ENCODE measurements around the gene ARG2. TPM values are rescaled to one million over a fixed set of nuclear protein-coding genes. Genes with fewer than 3 reads are reported as not detected.

The ARG2 gene
- total and polyA plus RNA-seq, 2 donors (not counting 1 experiment from before 2014, with no cell fraction given) = 1.9 to 8.4 TPM

- H3K4me1 ChIP-seq (ENCODE audit: control insufficient read depth, extremely low read depth, insufficient read depth, low read length) = no peaks in the 10 kb centered on the region
- no peaks in the 10 kb centered on the region for H3K9me3 ChIP-seq (ENCODE audit: control insufficient read depth, insufficient read depth, low read depth, low read length)
- H3K4me3 ChIP-seq (replicated peaks in 1 of 4; ENCODE audit: control extremely low read depth in 1 of 4, insufficient read depth in 1 of 4, low read depth in 3 of 4, low read length in 4 of 4) = no peak overlapping the region
- no peak for TF ChIP-seq EZH2 (IDR thresholded peaks at IDR 0.05; ENCODE audit: low read length, missing control alignments)
- TF ChIP-seq CTCF (conservative IDR thresholded peaks at IDR 0.05 in 1 of 2, IDR thresholded peaks at IDR 0.05 in 1 of 2; ENCODE audit: low read depth in 1 of 2, low read length in 2 of 2) = no peak
- H3K4me2 ChIP-seq (ENCODE audit: extremely low read depth, insufficient read depth, low read length) = no peak overlapping the region
- DNase-seq (ENCODE audit: low read depth in 2 of 2) = no peak
- peaks cover 5% of the 10 kb centered on the region for H3K36me3 ChIP-seq (ENCODE audit: control insufficient read depth, insufficient read depth, low read length)
- no peaks in the 10 kb centered on the region for H3K27me3 ChIP-seq (ENCODE audit: control insufficient read depth, insufficient read depth, low read length)
- no peak overlapping the region for H3K27ac ChIP-seq (ENCODE audit: insufficient read depth, low read length)
- peaks cover 3% of the 10 kb centered on the region for H3K79me2 ChIP-seq (ENCODE audit: control insufficient read depth, insufficient read depth, low read length)
- no peaks in the 10 kb centered on the region for H4K20me1 ChIP-seq (ENCODE audit: control insufficient read depth, extremely low read depth, insufficient read depth, low read length)
- H2AFZ ChIP-seq (ENCODE audit: low read length) = no peak overlapping the region
- H3K9ac ChIP-seq (ENCODE audit: insufficient read depth, low read length) = no peak overlapping the region
These were observed 64.1 kb downstream of the ARG2 start for GRCh38 chr14:67683842-67684241.

- Histone ChIP-seq H3K36me3 (ENCODE audit: control insufficient read depth, insufficient read depth, low read length) (peaks cover 21% of the 10 kb centered on the region), H3K27me3 (ENCODE audit: control insufficient read depth, insufficient read depth, low read length) (no peaks in the 10 kb centered on the region), H4K20me1 (ENCODE audit: control insufficient read depth, extremely low read depth, insufficient read depth, low read length) (no peaks in the 10 kb centered on the region), H3K4me1 (ENCODE audit: control insufficient read depth, extremely low read depth, insufficient read depth, low read length) (peaks cover 8% of the 10 kb centered on the region), H2AFZ (ENCODE audit: low read length) (no peak overlapping the region), H3K27ac (ENCODE audit: insufficient read depth, low read length) (no peak overlapping the region), H3K4me2 (ENCODE audit: extremely low read depth, insufficient read depth, low read length) (no peak overlapping the region), H3K4me3 (replicated peaks in 1 of 4; ENCODE audit: control extremely low read depth in 1 of 4, insufficient read depth in 1 of 4, low read depth in 3 of 4, low read length in 4 of 4) (no peak overlapping the region), H3K9ac (ENCODE audit: insufficient read depth, low read length) (no peak overlapping the region), H3K9me3 (ENCODE audit: control insufficient read depth, insufficient read depth, low read depth, low read length) (no peaks in the 10 kb centered on the region), H3K79me2 (ENCODE audit: control insufficient read depth, insufficient read depth, low read length) (peaks cover 28% of the 10 kb centered on the region)
- no peak for TF ChIP-seq EZH2 (IDR thresholded peaks at IDR 0.05; ENCODE audit: low read length, missing control alignments)
- TF ChIP-seq CTCF (conservative IDR thresholded peaks at IDR 0.05 in 1 of 2, IDR thresholded peaks at IDR 0.05 in 1 of 2; ENCODE audit: low read depth in 1 of 2, low read length in 2 of 2) = no peak
- DNase-seq (ENCODE audit: low read depth in 2 of 2) = no peak
These were observed 70.3 kb downstream of the ARG2 start for GRCh38 chr14:67690011-67690410.

- no peaks in the 10 kb centered on the region for H3K9me3 ChIP-seq (ENCODE audit: control insufficient read depth, insufficient read depth, low read depth, low read length)
- TF ChIP-seq EZH2 (IDR thresholded peaks at IDR 0.05; ENCODE audit: low read length, missing control alignments) (no peak), CTCF (conservative IDR thresholded peaks at IDR 0.05 in 1 of 2, IDR thresholded peaks at IDR 0.05 in 1 of 2; ENCODE audit: low read depth in 1 of 2, low read length in 2 of 2) (no peak)
These were observed 75.2 kb downstream of the ARG2 start for GRCh38 chr14:67694791-67695393.

More at GRCh38 chr14:67694791-67695393, 75.2 kb downstream of the ARG2 start:
- Histone ChIP-seq H2AFZ (ENCODE audit: low read length) (peak overlapping the region; percentile 62), H3K27me3 (ENCODE audit: control insufficient read depth, insufficient read depth, low read length) (no peaks in the 10 kb centered on the region), H3K79me2 (ENCODE audit: control insufficient read depth, insufficient read depth, low read length) (peaks cover 28% of the 10 kb centered on the region), H3K4me1 (ENCODE audit: control insufficient read depth, extremely low read depth, insufficient read depth, low read length) (peaks cover 8% of the 10 kb centered on the region), H3K4me3 (replicated peaks in 1 of 4; ENCODE audit: control extremely low read depth in 1 of 4, insufficient read depth in 1 of 4, low read depth in 3 of 4, low read length in 4 of 4) (peak overlapping the region; percentile 65 to 99 (median 82)), H3K9ac (ENCODE audit: insufficient read depth, low read length) (peak overlapping the region; percentile 69), H3K36me3 (ENCODE audit: control insufficient read depth, insufficient read depth, low read length) (peaks cover 12% of the 10 kb centered on the region), H3K27ac (ENCODE audit: insufficient read depth, low read length) (peak overlapping the region; percentile 94), H3K4me2 (ENCODE audit: extremely low read depth, insufficient read depth, low read length) (peak overlapping the region; percentile 80), H4K20me1 (ENCODE audit: control insufficient read depth, extremely low read depth, insufficient read depth, low read length) (no peaks in the 10 kb centered on the region)
- peak; percentile 92 to 97 for DNase-seq (ENCODE audit: low read depth in 2 of 2)

All from fibroblast of lung (primary cell).